ENCODE measurements around the gene PTPN9. TPM values are rescaled to one million over a fixed set of nuclear protein-coding genes. Genes with fewer than 3 reads are reported as not detected.
"Not testable (repeated sequence)": the region's sequence is repeated elsewhere in the genome, so short reads cannot be mapped to it uniquely, and the experiment has no call there.

Gene PTPN9
- total RNA-seq, 1 experiment from 2014 or later = 64.9 TPM

DNA sequence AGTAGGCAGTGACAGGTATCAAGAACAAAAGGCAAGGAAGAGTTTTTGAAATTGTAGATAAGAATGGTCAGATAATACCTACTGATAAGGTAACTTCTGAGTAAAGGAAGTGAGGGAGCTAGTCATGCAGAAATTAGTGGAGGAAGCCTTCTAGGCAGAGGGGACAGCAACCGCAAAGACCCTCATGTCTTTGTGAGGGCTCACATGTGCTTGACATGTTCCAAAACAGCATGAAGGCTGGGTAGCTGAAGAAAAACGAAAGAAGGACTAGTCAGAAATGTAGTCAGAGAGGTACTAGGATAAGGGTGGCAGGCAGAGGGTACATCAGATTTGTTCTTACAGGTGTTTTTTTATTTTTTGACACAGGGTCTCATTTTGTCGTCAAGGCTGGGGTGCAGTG, 133.0 kb downstream of the PTPN9 start:
- no TSS peak for BruUV-seq (replicated peaks)
- Histone ChIP-seq H3K36me3 (ENCODE audit: insufficient read depth, low read length, poor library complexity, severe bottlenecking) (peaks cover 15% of the 10 kb centered on the region), H3K4me1 (ENCODE audit: insufficient read depth, low read length, poor library complexity, severe bottlenecking) (peaks cover 16% of the 10 kb centered on the region), H3K27ac (ENCODE audit: low read depth, low read length, poor library complexity, severe bottlenecking) (no peak overlapping the region), H3K27me3 (replicated peaks; ENCODE audit: insufficient read depth, low read depth, low read length, poor library complexity) (no peaks in the 10 kb centered on the region), H3K4me3 (ENCODE audit: low read depth, low read length, poor library complexity, severe bottlenecking) (no peak overlapping the region), H3K9me3 (ENCODE audit: low read depth, low read length, poor library complexity, severe bottlenecking) (no peaks in the 10 kb centered on the region)
- ChIA-PET POLR2A (ENCODE audit: low non-redundant PET) (no interaction called here), CTCF (no interaction called here)
- intact Hi-C loops (cut with micrococcal nuclease; ENCODE audit: unreplicated experiment) = no loop called here
- no peak for TF ChIP-seq CTCF (conservative IDR thresholded peaks at IDR 0.05; ENCODE audit: low read depth, low read length)
- TF ChIP-seq EZH2 (IDR thresholded peaks at IDR 0.05; ENCODE audit: borderline replicate concordance, low read depth, low read length, poor library complexity, severe bottlenecking) = no peak
- no peak for DNase-seq (ENCODE audit: low spot score)

DNA sequence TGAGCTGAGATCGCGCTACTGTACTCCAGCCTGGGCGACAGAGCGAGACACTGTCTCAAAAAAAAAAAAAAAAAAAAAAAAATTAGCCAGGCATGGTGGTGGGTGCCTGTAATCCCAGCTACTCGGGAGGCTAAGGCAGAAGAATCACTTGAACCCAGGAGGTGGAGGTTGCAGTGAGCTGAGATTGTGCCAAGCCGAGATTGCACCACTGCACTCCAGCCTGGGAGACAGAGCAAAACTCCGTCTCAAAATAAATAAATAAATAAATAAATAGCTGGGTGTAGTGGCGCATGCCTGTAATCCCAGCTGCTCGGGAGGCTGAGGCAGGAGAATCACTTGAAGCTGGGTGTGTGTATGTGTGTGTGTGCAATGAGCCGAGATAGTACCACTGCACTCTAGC, 133.8 kb downstream of the PTPN9 start:
- Histone ChIP-seq H3K36me3 (ENCODE audit: insufficient read depth, low read length, poor library complexity, severe bottlenecking) (peaks cover 15% of the 10 kb centered on the region), H3K4me1 (ENCODE audit: insufficient read depth, low read length, poor library complexity, severe bottlenecking) (peaks cover 16% of the 10 kb centered on the region)
- intact Hi-C loops (cut with micrococcal nuclease; ENCODE audit: unreplicated experiment); DNase-seq (ENCODE audit: low spot score); H3K9me3 ChIP-seq (ENCODE audit: low read depth, low read length, poor library complexity, severe bottlenecking); CTCF ChIA-PET; H3K4me3 ChIP-seq (ENCODE audit: low read depth, low read length, poor library complexity, severe bottlenecking); POLR2A ChIA-PET (ENCODE audit: low non-redundant PET); H3K27ac ChIP-seq (ENCODE audit: low read depth, low read length, poor library complexity, severe bottlenecking); BruUV-seq (replicated peaks); H3K27me3 ChIP-seq (replicated peaks; ENCODE audit: insufficient read depth, low read depth, low read length, poor library complexity): not testable (repeated sequence)

DNA sequence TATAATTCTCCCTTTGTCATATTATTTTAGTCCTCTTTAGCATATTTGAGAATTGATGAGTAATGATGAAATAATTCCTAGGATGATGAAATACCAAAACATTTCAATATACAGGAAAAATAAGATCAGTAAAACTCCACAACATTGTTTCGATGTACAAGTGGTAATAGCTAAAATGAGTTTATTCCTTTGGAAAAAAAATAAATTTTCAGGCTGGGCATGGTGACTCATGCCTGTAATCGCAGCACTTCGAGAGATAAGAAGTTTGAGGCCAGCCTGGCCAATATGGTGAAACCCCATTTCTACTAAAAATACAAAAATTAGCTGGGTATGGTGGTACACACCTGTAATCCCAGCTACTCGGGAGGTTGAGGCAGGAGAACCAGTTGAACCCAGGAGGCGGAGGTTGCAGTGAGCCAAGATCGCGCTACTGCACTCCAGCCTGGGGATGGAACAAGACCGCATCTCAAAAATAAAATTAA, 135.1 kb downstream of the PTPN9 start:
- H3K4me1 ChIP-seq (ENCODE audit: insufficient read depth, low read length, poor library complexity, severe bottlenecking); BruUV-seq (replicated peaks); CTCF ChIA-PET; H3K27me3 ChIP-seq (replicated peaks; ENCODE audit: insufficient read depth, low read depth, low read length, poor library complexity); H3K4me3 ChIP-seq (ENCODE audit: low read depth, low read length, poor library complexity, severe bottlenecking); H3K9me3 ChIP-seq (ENCODE audit: low read depth, low read length, poor library complexity, severe bottlenecking); intact Hi-C loops (cut with micrococcal nuclease; ENCODE audit: unreplicated experiment); POLR2A ChIA-PET (ENCODE audit: low non-redundant PET); DNase-seq (ENCODE audit: low spot score): not testable (repeated sequence)
- H3K36me3 ChIP-seq (ENCODE audit: insufficient read depth, low read length, poor library complexity, severe bottlenecking) = peaks cover 15% of the 10 kb centered on the region
- H3K27ac ChIP-seq (ENCODE audit: low read depth, low read length, poor library complexity, severe bottlenecking) = peak overlapping the region; percentile 62

GRCh38 chr15:75437721-75438120, 141.4 kb downstream of the PTPN9 start:
- ChIA-PET POLR2A (ENCODE audit: low non-redundant PET) (no interaction called here), CTCF (no interaction called here)
- Histone ChIP-seq H3K4me1 (ENCODE audit: insufficient read depth, low read length, poor library complexity, severe bottlenecking) (no peaks in the 10 kb centered on the region), H3K27me3 (replicated peaks; ENCODE audit: insufficient read depth, low read depth, low read length, poor library complexity) (no peaks in the 10 kb centered on the region), H3K4me3 (ENCODE audit: low read depth, low read length, poor library complexity, severe bottlenecking) (no peak overlapping the region), H3K36me3 (ENCODE audit: insufficient read depth, low read length, poor library complexity, severe bottlenecking) (peaks cover 11% of the 10 kb centered on the region), H3K9me3 (ENCODE audit: low read depth, low read length, poor library complexity, severe bottlenecking) (no peaks in the 10 kb centered on the region), H3K27ac (ENCODE audit: low read depth, low read length, poor library complexity, severe bottlenecking) (no peak overlapping the region)
- TF ChIP-seq CTCF (conservative IDR thresholded peaks at IDR 0.05; ENCODE audit: low read depth, low read length) (no peak), EZH2 (IDR thresholded peaks at IDR 0.05; ENCODE audit: borderline replicate concordance, low read depth, low read length, poor library complexity, severe bottlenecking) (no peak)
- intact Hi-C loops (cut with micrococcal nuclease; ENCODE audit: unreplicated experiment) = no loop called here
- no peak for DNase-seq (ENCODE audit: low spot score)
- no TSS peak for BruUV-seq (replicated peaks)
